Endometrial microvascular endothelial cells (primary cell): Measurements from ENCODE around the gene HERC2. TPM values are rescaled to one million over a fixed set of nuclear protein-coding genes. Genes with fewer than 3 reads are reported as not detected.
"Not testable (repeated sequence)": the region's sequence is repeated elsewhere in the genome, so short reads cannot be mapped to it uniquely, and the experiment has no call there.

ENCODE experiments used
- in situ Hi-C: cut with HindIII; loops from 2 replicates; pipeline ENCODE4 v1.10.0; 2017; ENCODE audit warnings: low sequenced_read_pairs, low pct_unique_long_range_greater_than_20kb; ENCODE audit errors: inconsistent ontology term
- total RNA-seq: library from RNA; depleted of rRNA; stranded (reverse); fragments of >200 nt; gene quantifications from one replicate; pipeline ENCODE4 v1.2.3, GENCODE V29; 2015; ENCODE audit errors: inconsistent ontology term

HERC2 gene
- total RNA-seq, 1 donor from 2014 or later = 83.4 TPM

DNA sequence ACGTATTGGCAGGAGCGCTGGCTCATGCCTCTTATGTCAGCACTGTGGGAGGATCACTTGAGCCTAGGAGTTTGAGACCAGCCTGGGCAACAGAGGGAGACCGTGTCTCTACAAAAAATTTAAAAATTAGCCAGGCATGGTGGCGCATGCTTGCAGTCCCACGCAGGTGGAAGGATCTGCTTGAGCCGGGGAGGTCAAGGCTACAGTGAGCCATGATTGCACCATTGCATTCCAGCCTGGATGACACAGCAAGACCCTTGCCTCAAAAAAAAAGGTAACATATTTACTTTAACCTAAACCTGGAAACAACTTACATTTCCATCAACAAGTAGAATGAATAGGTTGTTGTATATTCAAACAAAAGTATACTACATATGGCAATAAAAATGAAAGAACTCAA, 78.1 kb downstream of the HERC2 start:
- in situ Hi-C loops = no loop called here

DNA sequence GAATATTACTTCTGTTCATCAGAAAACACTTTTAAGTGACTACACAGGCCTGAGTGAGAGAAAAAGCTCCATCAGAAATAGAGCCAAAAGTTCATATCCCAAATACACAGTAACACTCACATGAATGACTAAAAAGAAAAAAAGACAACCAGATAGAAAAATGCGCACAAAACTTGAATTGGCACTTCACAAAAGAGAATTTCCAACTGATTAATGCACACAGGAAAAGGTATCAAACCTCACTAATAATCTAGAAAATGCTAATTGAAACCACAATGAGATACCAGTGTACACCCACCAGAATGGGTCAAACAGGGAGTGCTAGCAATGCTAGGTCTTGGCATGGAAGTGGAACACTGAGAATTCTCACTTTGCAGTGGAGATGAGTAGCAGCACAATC, 78.6 kb downstream of the HERC2 start:
- in situ Hi-C loops = no loop called here

GRCh38 chr15:28238296-28238695, 83.7 kb downstream of the HERC2 start:
- in situ Hi-C loops = not testable (repeated sequence)

GRCh38 chr15:28231743-28232142, 90.2 kb downstream of the HERC2 start:
- in situ Hi-C loops = not testable (repeated sequence)

GRCh38 chr15:28231336-28231735, 90.6 kb downstream of the HERC2 start:
- in situ Hi-C loops = not testable (repeated sequence)

DNA sequence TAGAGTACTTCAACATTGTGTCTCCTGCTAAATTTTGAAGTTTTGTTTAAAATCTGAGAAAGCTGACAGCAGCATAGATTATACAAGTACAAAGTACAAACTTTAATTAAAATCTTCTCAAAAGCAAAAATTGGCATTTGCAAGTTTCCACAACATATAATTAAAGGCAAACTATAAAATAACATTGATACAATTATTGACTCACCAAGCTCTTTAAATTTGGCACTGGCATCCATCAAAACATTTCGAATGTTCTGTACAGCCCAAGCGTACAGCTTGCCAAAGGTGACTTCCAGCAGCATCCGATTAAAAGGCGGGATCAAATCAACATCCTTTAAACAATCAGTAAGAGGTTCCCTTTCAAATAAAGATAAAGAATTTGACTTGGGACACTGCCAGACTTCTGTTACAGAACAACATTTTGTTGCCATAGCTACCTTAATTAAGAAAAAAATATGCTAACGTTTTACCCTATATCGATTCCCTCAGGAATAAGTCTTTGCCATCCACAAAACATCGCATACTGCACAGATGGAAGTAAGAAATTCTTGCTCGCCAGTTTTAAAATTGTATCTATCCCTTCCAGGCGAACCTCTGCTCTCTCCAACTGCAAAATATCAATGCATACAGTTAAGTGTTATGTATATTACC, 92.9 kb downstream of the HERC2 start:
- in situ Hi-C loops = not testable (repeated sequence)

GRCh38 chr15:28228096-28228495, 93.9 kb downstream of the HERC2 start:
- in situ Hi-C loops = no loop called here

GRCh38 chr15:28227303-28227702, 94.7 kb downstream of the HERC2 start:
- in situ Hi-C loops = not testable (repeated sequence)

- in situ Hi-C loops = not testable (repeated sequence)
Observed at GRCh38 chr15:28222612-28223011, 99.4 kb downstream of the HERC2 start.

DNA sequence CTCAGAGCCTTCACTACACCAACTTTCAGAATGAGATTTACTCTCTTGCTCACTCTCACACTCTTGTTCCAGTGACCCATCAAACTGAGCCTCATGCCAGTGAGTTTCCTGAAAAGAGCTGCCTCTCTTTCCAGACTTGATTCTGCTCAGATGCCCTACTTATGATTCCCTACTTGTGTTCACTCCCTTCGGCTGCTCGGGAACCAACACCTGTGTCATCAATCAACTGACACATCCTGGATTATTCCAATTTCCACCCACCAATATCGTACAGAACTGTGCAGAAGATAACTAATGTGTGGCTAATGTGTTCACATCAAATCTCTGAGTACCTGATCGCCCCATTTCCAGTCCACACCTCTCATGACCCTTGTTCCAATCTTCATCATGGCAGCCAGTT, 100.3 kb downstream of the HERC2 start:
- in situ Hi-C loops = not testable (repeated sequence)

DNA sequence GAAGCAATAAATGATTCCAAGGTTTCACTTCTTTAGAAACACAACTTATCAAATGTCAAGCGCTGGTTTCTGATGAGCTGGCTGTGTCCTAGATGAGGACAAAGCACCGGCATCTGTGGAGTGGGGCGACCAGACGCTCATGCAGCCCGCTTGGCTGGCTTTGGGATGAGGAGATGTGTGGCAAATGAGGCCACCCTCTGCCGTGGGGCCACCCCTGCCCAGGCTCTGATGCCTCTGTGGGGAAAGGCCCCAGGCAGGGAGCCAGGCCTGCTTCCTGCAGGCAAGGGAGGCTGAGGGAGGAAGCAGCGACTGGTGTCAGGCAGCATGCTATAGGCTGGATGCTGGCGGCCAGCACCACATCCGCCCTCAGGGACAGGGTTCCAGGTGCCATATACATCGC, 102.9 kb downstream of the HERC2 start:
- in situ Hi-C loops = no loop called here

- in situ Hi-C loops = not testable (repeated sequence)
Observed at GRCh38 chr15:28216946-28217546, 104.9 kb downstream of the HERC2 start.

GRCh38 chr15:28215521-28215920, 106.5 kb downstream of the HERC2 start:
- in situ Hi-C loops = not testable (repeated sequence)

DNA sequence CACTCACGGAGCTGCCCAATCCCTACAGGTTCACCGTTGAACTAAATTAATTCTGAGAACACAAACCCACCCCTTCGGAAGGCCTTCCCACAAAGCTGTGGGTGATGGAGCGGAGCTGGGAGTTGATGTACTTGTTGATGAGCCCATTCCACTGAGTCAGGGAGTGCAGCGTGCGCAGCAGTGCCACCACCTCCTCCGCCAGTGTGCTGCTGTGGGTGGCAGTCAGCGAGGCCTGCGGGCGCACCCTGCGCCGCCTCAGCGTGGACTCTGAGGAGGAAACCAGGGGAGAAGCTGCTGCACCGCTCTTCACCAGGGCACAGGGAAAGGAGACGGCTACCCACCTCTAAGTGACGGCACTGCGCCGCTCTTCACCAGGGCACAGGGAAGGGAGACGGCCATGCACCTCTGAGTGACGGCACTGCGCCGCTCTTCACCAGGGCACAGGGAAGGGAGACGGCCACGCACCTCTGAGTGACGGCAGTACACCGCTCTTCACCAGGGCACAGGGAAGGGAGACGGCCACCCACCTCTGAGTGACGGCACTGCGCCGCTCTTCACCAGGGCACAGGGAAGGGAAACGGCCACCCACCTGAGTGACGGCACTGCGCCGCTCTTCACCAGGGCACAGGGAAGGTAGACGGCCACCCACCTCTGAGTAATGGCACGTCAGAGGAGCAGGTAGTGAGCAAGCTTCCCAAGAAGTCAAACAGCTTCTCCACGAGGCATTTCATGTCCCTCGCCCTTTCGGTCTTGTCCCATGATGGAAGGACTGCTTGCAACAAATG, 107.8 kb downstream of the HERC2 start:
- in situ Hi-C loops = not testable (repeated sequence)

GRCh38 chr15:28213393-28213792, 108.6 kb downstream of the HERC2 start:
- in situ Hi-C loops = not testable (repeated sequence)

DNA sequence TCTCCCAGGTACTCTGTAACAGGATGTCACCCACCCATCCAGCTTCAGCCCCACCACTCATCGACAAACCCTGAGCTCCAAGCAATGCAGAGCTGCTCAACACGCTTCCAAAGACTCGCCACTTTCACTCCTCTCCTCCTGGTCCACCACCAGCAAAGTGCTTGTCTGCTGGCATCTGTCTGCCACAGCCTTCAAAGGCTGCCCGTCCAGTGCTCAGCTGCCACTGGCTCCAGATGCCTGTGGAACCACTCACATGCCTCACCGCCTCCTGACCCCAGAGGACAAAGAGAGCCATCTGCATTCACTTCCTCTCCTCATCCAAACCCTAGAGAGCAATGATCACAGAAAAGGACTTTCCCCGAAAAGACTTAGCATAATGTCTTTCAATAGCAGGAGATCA, 113.4 kb downstream of the HERC2 start:
- in situ Hi-C loops = no loop called here

DNA sequence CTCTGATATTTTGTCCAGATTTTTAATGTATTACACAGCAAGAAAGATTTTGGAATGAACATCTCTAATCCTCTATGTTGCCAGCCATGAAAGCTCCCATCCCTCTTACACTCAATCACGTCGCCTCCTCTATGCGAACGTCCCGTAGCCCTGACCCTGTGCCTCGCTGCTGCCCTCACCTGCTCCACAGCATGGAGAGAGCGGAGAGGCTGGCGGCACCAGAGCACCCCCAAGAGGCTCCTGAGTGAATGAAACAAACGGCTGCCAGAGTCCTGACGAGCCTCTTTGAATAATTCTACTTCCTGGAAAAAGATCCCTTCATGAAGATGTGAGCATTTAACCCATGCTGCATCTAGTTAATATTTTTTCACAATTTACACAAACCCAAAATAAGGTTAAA, 116.3 kb downstream of the HERC2 start:
- in situ Hi-C loops = not testable (repeated sequence)

GRCh38 chr15:28203055-28203828, 118.7 kb downstream of the HERC2 start:
- in situ Hi-C loops = not testable (repeated sequence)

DNA sequence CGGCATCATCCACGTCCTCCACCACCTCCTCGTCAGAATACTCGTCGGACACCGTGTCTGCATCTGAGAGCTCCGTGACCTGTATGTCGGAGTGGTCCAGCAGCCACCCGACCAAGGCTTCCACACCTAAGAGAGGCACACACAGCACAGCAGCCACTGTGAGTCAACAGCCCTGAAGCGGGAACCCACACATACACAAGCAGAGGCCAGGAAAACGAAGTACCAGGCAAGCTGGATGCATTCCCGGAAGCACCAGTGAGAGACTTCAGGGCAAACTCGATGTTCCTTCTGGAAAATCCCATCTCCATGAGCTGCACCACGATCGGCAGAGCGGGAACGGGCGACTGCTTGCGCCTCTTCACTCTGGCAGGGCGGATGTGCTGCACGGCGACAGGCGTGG, 119.9 kb downstream of the HERC2 start:
- in situ Hi-C loops = not testable (repeated sequence)
